Muscle of arm (tissue), 12 donors: ENCODE measurements around the gene TNN. TPM values are rescaled to one million over a fixed set of nuclear protein-coding genes. Genes with fewer than 3 reads are reported as not detected.
A peak's percentile ranks its signal among the peaks of the same experiment; 100 is the strongest.

Experiments used
- DNase-seq: peaks from one replicate; pipeline ENCODE4 v3.0.0-alpha.2; 2013
- polyA plus RNA-seq, 12 donors: library from polyadenylated mRNA; unstranded; fragments of 120-200 nt; gene quantifications; one replicate each; pipeline ENCODE4 v1.2.1, GENCODE V29; 2013; ENCODE audit not compliant: insufficient read length in 12 of 12

The TNN gene
- polyA plus RNA-seq, 12 donors, result 2.8 to 6.6 (median 5.2) TPM; not detected in 1

DNA sequence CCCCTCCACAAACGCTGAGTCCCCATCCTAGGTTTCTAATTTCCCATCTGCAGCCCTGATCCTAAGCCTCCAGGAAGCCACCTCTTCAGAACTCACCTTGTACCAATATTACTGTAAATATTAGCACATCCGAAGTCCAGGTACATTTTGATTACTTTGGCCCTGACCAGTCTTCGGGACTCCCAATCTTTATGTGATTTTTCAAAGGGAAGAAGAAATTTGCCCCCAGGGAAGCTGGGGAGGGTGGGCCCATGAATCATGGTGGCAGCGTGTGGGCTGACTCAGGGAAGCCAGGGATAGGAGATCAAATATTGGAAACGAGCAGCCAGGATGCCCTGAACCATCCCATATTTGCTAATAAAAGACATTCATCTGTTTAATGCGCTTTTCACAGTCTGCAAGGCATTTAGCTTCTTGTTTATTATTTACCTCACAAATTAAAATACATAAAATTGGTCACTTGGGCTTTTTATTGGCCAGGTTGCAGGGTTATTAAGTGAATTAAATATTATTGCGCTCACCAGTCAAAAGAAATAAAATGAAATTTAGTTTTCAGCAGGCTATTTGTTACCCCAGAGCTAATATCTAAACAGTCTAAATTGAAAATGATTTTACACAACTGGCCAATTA, 78.4 kb downstream of the TNN start:
- no peak for DNase-seq

DNA sequence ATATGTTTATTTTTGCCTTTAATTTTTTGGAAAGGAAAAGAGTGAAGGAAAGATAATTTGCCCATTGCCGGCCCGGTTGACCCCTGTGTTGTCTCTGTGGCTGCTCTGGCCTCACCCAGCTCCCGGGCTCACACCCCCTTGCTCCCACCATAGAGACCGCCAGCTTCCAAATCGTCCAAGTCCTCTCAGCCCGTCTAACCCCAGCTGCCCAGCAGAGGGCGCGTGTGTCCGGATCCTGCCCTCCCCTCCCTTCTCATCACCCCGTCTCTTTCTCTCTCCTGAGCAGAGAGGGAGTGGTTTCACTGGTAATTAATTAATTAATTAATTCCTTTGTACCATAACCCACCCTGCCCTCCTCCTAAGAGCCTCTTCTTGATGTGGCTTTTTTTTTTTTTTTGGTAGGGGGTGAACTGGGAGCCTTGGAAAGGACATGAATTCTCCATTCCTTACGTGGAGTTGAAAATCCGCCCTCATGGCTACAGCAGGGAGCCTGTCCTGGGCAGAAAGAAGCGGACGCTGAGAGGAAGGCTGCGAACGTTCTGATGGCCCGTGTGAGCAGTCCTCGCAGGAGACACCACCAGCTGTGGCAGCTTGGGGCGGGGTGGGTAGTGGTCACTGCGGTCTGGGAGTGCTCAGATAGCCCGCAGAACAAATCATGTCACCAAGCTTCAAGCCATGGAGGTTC, 79.0 kb downstream of the TNN start:
- DNase-seq, result peak; percentile 70

DNA sequence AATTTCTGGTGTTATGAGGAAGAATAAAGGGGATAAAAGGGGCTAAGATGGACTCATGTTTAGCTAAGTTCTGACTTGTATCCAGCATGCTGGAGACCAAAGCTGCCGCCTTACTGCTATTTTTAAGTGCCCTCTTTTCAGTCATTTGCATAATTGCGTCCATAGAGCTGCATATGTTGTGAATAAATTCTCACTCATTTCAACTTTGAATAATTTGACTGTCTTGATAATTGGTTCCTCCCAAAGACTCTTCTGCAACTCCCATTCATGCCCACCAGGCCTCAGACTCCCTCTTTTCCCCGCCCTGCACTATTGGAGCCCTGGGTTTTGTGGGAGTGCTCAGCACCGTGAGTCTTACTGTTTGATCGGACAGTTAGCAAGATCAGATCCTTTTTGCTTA, 79.9 kb downstream of the TNN start:
- DNase-seq, result no peak

DNA sequence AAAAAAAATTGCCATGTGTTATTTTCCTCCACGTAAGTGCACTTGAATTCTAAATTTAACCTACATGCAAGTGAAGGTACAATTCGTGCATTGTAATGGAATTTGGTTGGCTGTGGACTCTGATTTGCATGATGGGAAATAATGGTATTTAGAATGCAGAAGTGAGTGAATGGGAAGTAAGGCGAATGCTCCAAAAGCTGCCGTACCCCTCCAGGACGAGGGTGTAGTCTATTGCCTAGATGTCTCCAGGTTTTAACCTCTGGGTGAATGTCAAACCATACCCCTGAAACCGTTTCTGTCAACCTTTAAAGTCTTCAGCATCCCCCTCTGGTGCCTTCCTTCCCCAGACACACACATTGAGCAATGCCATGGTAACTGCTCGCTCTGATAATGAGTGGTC, 80.4 kb downstream of the TNN start:
- no peak for DNase-seq

DNA sequence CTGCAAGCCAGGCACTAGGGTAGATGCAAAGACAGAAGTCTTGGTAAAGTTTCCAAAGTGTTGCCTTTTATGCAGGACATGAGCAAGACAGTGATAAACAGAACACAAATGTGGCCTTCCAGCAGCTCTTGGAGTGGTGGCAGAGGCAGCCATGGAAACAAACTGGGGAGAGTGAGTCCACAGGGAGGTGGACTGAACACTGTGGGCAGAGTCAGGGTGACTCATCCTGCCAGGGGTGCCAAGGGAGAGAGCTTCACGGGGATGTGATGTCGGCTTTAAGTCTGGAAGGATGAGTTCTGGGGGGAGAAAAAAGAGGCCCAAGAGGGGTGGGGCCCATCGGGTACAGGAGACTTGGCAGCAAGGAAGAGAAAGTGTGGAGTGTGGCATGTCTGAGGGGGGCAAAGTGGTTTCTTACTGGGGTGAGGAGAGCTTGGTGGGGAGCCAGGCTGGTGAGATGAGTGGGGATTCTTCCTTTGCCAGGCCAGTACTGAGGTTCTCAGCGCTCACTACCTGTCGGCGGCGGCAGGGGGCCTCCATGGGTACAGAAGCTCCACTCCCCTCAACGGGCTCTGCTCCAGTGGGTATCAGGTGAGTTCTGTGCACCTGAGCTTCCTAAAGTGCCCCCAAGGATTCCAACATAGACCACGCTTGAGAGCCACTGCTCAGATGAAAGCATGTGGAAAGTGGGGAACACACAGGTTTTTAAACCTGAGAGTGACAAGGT, 83.1 kb downstream of the TNN start:
- DNase-seq, result no peak

DNA sequence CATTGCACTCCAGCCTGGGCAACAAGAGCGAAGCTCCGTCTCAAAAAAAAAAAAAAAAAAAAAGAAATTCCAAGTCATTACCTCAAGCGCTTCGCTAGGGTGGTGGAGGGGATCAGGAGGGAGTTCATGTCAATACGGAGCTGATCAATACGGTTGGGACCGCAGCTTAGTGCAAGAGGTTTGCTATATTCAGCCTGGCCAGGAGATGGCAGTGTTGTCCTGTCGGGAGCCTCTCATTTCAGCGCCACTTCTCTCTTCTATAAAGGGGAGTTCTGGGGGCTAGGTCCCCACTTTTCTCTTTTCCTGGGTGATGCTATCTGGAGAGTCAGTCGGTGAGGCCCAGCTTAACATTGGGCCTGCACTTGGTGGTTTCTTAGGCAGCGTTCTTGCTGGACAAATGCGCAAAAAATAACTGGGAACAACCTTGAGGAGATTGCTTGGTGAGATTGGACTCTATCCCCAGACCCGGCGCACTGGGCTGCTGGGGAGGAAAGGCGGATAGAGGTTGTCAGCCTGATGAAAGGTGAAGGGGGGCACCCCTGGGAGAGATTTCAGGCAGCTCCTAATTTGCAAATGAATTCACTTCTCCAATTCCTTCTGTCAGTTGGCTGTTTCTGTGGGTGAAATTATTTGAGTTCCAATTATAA, 84.5 kb downstream of the TNN start:
- DNase-seq, result peak; percentile 66

DNA sequence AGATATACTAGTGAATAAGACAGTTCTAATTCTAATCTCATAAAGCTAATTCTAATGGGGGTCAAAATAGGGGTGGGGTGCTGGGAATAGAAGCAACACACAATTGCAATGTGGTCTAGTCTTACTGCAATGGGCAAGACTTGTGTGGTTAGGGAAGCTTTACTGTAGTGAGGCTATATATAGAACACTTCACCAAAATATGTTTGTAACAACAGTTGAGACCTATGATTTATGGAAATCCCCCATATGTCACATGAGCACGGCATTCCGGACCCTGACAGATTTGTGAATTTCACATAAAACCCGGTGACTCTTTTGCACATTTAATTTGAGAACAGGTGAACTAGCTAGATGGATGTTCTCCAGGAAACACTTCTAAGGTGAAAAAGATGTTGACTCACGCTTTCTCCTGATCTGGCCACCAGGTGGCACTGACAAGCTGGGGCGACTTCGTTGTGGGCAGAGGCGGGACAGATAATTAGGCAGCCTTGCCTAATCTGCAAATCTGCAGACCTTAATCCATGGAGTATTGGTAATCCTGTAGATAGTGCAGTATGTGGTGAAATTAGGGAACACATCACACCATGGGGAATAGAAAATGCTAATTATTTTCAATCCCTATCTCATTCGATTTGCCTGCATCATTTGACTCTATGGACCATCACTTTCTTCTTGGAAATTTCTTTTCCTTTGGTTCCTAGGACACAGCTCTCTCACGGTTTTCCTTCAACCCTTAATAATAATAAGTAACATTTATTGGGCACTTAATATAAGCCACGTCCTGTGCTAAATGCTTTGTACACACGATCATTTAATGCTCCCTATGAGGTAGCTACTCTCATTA, 87.2 kb downstream of the TNN start:
- DNase-seq, result peak; percentile 72

DNA sequence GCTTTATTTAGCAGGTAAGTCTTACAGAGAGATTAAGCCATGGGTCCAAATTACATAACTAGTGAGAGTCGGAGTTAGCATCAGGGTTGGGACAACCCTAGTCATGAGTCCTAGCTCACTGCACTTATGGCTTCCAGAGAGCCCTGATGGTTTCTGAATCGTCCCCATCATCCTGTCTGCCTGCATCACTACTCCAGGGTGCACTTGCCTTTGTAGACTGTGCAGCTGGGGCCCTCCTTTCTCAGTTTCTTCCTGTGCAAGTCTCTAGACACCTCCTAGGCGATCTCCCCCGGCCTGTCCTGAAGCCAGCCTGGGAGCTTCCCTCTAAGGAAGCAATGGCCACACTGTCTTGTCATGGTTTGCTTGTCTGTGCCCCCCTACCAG, 87.8 kb downstream of the TNN start:
- no peak for DNase-seq

DNA sequence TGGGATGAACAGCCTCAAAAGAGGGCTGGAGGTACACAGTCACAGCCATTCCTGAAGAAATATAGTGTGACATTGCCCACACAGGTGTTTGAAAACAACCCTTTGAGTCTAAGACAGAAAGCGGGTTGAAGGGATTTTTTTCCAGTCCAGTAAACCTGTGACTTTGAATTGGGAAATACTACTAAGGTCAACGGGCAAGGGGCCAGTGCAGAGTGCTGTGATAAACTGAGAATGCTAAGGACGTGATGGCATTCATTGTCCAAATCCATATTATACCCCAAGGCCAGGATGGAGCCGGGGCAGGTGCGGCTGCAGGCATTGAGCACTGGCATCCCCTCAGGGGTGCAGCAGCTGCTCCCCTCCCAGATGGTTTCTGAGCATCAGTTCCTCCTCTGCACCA, 88.3 kb downstream of the TNN start:
- no peak for DNase-seq

DNA sequence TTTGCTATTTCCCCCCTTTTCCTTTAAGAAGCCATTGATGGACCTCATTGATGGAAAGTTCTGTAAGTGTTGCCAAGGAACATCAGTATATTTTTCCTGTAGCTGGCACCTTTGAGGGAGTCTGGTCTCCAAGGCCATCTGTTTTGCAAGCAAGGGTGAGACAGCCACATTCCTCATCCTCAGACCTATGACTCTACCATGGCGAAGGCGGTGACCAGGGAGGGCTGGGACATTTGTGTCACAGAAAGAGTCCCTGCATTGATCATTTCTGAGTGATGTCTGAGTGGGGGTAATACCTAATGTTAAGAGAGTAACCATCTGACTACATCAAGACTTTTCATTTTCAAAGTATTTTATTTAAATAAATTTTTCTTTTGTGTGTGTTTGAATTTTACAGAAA, 89.6 kb downstream of the TNN start:
- DNase-seq, result no peak

DNA sequence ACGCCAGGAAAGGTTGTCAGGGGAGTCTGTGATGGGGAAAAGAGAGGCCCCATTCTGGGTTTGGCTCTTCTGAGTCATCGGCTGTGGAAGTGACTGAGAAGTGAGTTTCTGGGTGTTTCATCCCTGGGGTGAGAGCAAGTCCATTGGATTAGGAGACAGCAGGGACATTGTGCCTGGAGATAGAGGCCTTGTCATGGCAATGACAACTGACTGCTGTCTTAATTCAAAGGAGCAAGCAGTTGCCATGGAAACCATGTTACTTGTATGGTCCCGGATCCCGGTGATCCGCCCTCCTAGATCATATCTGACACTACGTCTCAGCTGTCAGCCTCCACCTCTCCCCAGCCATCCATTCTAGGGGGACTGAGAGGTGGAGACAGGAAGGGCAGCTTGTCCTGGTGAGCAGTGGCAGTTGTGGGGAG, 90.5 kb downstream of the TNN start:
- no peak for DNase-seq

DNA sequence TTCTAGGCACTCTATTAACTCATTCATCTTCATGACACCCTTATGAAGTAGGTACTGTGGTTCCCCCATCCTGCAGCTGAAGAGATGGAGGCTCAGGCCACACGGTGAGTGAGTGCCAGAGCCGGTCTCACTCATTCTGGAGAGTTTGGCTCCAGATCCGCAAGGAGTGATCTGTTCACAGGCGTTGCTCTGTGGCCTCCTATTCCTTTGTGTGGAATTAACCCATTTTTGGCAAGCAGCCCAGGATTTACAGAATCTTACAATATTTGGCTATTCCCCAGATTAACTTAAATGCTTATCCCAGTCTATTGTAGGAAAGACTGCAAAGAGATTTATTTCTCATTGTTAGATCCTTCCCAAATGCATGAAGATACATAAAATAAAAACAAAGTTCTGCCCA, 95.3 kb downstream of the TNN start:
- peak; percentile 85 for DNase-seq

DNA sequence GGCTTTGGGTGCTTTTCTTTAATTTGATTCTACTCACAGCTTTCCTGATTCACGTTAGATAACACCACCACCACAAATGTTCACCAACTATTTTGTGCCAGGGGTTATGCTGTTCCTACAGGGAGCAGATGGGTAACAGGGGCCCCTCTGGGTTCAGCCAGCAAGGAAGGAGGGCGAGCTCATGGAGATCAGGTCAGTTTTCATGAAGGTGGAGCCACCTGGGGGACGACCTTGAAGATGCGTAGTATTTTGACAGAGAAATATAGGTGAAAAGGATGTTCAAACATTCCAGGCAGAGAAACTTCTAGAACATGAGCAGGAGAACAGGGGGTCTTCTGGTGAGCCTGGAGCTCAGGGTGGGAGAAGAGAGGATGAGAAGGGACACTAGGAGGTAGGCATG, 96.1 kb downstream of the TNN start:
- no peak for DNase-seq

DNA sequence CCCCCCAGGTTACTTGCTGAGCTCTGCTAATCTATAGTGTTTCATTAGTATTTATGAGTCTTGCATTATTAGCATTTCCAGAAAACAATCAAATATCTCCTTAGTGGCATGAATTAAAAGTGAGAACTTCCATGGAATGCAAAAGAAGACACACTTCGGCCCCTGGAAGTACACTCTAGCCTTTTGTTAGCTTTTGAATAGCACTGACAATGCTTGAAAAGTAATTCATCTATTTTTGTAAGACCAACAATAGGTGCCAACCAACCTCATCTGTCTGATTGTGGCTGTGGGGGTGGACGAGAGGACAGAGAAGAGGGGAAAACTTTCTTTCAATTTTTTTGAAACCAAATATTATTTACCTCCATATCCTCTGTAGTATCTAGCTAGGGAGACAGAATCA, 97.1 kb downstream of the TNN start:
- DNase-seq, result no peak

DNA sequence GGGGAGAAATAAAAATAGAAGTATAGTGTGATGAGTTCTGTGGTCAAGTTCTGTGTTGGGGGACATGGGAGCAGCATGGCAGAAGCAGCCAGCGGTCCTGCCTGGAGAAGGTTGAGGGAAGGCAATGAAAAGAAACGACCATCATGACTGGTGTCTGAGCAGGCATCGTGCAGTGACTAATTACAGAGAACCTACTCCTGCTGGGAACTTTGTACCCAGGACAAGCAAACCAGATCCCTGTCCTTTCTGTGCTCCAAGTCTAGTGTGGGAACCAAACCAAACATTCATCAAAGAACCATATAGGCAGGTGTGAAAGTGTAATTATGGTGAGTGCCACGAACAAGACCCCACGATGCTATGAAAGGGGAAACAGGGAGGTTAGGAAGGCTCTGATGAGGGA, 99.1 kb downstream of the TNN start:
- DNase-seq, result no peak

DNA sequence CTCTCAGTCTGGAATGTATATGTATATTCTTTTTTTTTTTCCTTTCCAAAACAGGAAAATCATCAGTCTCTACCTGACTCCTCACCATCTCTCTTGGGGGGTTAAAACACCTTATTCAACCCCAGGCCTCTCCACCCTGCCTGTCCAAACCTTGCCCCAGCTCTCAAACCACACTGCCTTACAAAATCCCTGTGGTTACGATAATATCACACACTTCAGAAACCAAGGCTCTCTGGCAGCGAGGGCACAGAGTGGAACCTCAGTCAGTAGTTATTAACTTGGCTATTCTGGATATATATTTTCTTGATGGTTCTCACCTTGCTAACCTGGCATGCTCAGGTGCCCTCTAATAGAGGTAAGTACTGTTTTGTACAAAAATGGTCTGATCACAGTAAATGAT, 100.2 kb downstream of the TNN start:
- no peak for DNase-seq

DNA sequence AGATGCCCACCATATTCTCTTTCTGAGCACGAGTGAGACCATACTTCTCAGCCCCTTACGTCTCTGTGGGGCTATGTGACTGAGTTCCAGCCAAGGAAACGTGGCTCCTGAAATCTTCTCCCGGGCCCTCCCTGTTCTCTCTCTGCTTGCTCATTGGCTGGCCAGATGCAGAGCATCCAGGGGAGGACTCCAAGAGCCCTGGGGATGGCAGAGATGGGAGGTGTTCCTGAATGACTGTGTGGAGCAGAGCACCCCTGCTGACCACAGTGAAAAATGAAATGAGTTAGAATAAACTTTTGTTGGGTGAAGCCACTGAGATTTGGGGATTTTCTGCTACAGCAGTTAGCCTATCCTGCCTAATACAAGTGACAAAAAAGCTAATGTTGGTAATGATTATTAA, 101.1 kb downstream of the TNN start:
- DNase-seq, result no peak

DNA sequence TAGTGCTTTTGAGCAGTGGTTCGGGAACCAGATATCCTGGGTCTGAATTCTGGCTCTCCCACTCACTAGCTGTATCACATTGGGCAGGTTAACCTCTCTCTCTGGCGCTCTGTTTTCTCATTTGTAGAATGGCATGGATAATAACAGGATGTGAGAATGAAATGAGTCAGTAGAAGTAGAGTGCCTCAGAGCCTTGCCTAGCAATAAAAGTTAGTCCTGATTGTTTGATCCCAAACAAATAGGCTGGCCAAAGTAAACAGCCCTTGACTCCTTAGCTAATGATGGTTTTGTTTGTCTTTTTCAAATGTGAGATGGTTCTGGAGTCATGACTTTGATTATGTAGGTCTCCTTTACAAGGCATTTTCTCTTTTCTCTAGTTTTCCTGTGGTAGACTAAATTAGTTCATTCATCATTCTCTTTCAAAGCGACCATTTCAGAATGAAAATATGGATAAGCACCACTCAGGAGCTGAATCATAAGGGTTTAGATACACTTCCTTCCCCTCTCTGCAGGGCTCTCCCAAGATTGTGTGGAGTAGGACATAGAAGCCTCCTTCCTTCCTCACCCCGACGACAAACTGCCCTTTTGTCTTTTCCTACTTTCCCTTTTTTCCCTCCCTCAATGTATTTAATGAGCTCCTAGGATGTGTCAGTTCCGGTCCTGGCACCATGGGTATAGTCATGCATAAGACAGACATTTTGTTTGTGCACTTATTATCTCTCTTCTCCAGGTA, 101.8 kb downstream of the TNN start:
- DNase-seq, result no peak

DNA sequence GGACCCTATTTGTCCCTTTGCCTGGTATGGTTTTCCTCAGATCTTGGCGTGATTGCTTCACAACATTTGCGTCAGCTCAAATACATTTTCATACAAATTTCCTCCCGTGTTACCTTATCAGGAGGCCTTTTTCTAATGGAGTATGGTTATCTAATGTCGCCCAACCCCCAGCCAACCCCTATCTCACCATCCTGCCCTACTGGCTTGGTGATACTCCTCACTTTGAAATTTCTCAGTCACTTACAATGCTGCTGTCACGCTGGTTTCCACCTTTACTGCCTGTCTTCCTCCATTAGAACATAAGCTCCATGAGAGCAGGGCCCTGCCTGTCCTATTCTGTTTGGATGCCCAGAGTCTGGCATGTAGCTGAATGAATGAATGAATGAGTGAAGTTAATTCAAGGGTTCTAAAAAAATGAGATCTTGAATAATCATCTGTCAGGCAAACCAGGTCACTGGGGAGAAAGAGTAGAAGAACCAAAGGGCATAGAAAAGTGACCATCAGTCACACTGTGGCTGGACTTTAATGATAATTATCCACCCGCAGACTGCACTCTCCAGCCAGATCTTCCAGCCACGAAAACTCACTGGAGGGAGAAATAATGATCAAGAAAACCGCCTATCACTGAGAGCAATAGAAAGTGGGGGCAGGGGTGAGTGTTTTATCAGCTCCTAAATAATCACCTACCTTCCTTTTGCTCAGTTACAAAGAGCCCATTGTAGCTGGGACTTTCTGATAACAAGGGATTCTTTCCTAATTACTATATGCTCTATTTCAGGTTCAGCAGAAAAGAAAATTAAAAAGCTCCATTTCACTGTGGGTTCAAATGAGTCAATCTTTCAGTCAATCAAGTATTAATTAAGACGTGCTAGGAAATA, 103.6 kb downstream of the TNN start:
- no peak for DNase-seq

DNA sequence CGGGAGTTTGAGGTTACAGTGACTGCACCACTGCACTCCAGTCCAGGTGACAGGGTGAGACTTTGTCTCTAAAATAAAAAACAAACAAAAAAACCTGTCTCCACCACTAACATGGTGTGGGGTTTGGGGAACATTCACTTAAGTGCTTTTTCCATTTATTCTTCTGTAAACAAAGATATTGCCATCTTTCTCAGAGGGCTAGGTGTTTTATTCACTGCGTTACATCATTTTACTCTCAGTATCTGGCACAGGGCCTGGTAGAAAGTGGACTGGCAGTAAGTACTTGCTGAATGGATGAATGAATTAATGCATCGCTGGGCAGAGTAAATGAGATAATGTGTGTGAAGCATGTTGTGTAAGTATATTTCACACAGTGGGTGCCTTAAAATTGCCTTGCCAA, 104.9 kb downstream of the TNN start:
- no peak for DNase-seq
